GM13977 (cell line): ENCODE measurements around the gene TTYH2.

Experiments
- DNase-seq: peaks from one replicate; pipeline ENCODE4 v3.0.0; 2012; ENCODE audit warnings: low spot score
- CTCF ChIP-seq: IDR thresholded peaks from 2 replicates; pipeline ENCODE4 v1.5.1; 2012; ENCODE audit warnings: mild to moderate bottlenecking, control low read depth; ENCODE audit not compliant: insufficient read depth; ENCODE audit errors: extremely low read depth, missing control alignments
- in situ Hi-C: fragments of 300-500 bp; cut with MboI; formaldehyde crosslinking; loops from one replicate; pipeline ENCODE4 v1.12.0; 2022; ENCODE audit warnings: low sequenced_read_pairs, low pct_unique_long_range_greater_than_20kb, mixed read lengths, inconsistent platforms; ENCODE audit not compliant: unreplicated experiment

The TTYH2 gene

GRCh38 chr17:74244548-74244947 is 31.2 kb downstream of the TTYH2 start:
- no peak for DNase-seq
- no peak for TF ChIP-seq CTCF
- in situ Hi-C loops: no loop called here

GRCh38 chr17:74245145-74245831 is 31.9 kb downstream of the TTYH2 start:
- in situ Hi-C loops: no loop called here
- TF ChIP-seq CTCF: no peak
- DNase-seq: no peak

- in situ Hi-C loops: no loop called here
- DNase-seq: no peak
- TF ChIP-seq CTCF: no peak
These were observed 32.5 kb downstream of the TTYH2 start for GRCh38 chr17:74245871-74246270.

GRCh38 chr17:74249590-74250270 is 36.4 kb downstream of the TTYH2 start:
- no peak for DNase-seq
- in situ Hi-C loops: no loop called here
- no peak for TF ChIP-seq CTCF

- TF ChIP-seq CTCF: no peak
- in situ Hi-C loops: no loop called here
- no peak for DNase-seq
These were observed 37.1 kb downstream of the TTYH2 start for GRCh38 chr17:74250324-74250995.

GRCh38 chr17:74251051-74251450 is 37.7 kb downstream of the TTYH2 start:
- DNase-seq: no peak
- no peak for TF ChIP-seq CTCF
- in situ Hi-C loops: no loop called here
